Frontal cortex (tissue), 4 donors: ENCODE data around the gene WASHC4. TPM values are rescaled to one million over a fixed set of nuclear protein-coding genes. Genes with fewer than 3 reads are reported as not detected.

Source experiments
- DNase-seq, 2 donors: peaks; one replicate each; pipeline ENCODE4 v3.0.0; 2012; ENCODE audit warnings: low spot score in 2 of 2
- FAIRE-seq: peaks from 2 replicates; lab custom pipeline; 2012; peaks lifted over from hg19 to GRCh38; lab: Jason Lieb, UNC
- total RNA-seq: library from RNA; depleted of rRNA; stranded (reverse); fragments of >200 nt; gene quantifications from one replicate; pipeline ENCODE4 v1.2.3, GENCODE V29; 2014
- donor health status: control.
- donor health status: control.
- donor health status: control.

WASHC4 gene
- total RNA-seq, 1 donor from 2014 or later: 73.0 TPM

- FAIRE-seq: no peak
Measured at GRCh38 chr12:105204127-105204526, 96.6 kb downstream of the WASHC4 start.

GRCh38 chr12:105204916-105205315, 97.4 kb downstream of the WASHC4 start:
- DNase-seq: no peak
- FAIRE-seq: no peak

More at GRCh38 chr12:105204127-105204526, 96.6 kb downstream of the WASHC4 start:
- no peak for DNase-seq

- FAIRE-seq (no peak), DNase-seq (no peak)
Measured at GRCh38 chr12:105205322-105206048, 98.0 kb downstream of the WASHC4 start.

- DNase-seq: no peak
- no peak for FAIRE-seq
Measured at GRCh38 chr12:105206686-105207374, 99.3 kb downstream of the WASHC4 start.

- DNase-seq: no peak
- no peak for FAIRE-seq
Measured at GRCh38 chr12:105209091-105209490, 101.6 kb downstream of the WASHC4 start.

GRCh38 chr12:105212438-105212837, 104.9 kb downstream of the WASHC4 start:
- DNase-seq (no peak), FAIRE-seq (no peak)

- DNase-seq (no peak), FAIRE-seq (no peak)
Measured at GRCh38 chr12:105214148-105214547, 106.6 kb downstream of the WASHC4 start.

- FAIRE-seq (no peak), DNase-seq (no peak)
Measured at GRCh38 chr12:105214670-105215375, 107.3 kb downstream of the WASHC4 start.

GRCh38 chr12:105218434-105218833, 110.9 kb downstream of the WASHC4 start:
- DNase-seq (no peak), FAIRE-seq (no peak)

Other genes with a start within 250 kb of the WASHC4 start
- 147 TPM for gene SLC41A2, start 149.4 kb upstream of the WASHC4 start, total RNA-seq
- 12.6 TPM for gene NOPCHAP1, start 121.4 kb upstream of the WASHC4 start, total RNA-seq
- gene ALDH1L2, start 23.3 kb upstream of the WASHC4 start, total RNA-seq: 4.9 TPM
- 28.9 TPM for gene APPL2, start 128.4 kb downstream of the WASHC4 start, total RNA-seq
- gene C12orf75, start 223.0 kb downstream of the WASHC4 start, total RNA-seq: 41.6 TPM